ENCODE data around the gene FOS.
A peak's percentile ranks its signal among the peaks of the same experiment; 100 is the strongest.

The FOS gene

GRCh38 chr14:75271514-75271913 lies 7.1 kb upstream of the FOS start:
- CTCF ChIA-PET, result interaction anchor here (0.6 kb wide), 1 partner anchor 9 kb away, joined by 4 read pairs; no protein-coding TSS in a partner anchor
- TF ChIP-seq ZNF384 (IDR thresholded peaks at IDR 0.05) (no peak), NFRKB (IDR thresholded peaks at IDR 0.05) (no peak), HDGF (IDR thresholded peaks at IDR 0.05; ENCODE audit: borderline replicate concordance) (no peak), SUZ12 (IDR thresholded peaks at IDR 0.05) (no peak), TARDBP (IDR thresholded peaks at IDR 0.05) (no peak)
- POLR2A ChIA-PET, result no interaction called here
- DNase-seq (ENCODE audit: extremely low spot score), result no peak

- TF ChIP-seq SUZ12 (IDR thresholded peaks at IDR 0.05) (no peak), LEF1 (IDR thresholded peaks at IDR 0.05; ENCODE audit: borderline replicate concordance) (no peak), BHLHE40 (IDR thresholded peaks at IDR 0.05; ENCODE audit: borderline replicate concordance) (no peak), HDGF (IDR thresholded peaks at IDR 0.05; ENCODE audit: borderline replicate concordance) (no peak), FOXA1 (IDR thresholded peaks at IDR 0.05) (no peak), NFRKB (IDR thresholded peaks at IDR 0.05) (no peak), ELF4 (IDR thresholded peaks at IDR 0.05) (no peak), ZNF384 (IDR thresholded peaks at IDR 0.05) (no peak), FOXM1 (IDR thresholded peaks at IDR 0.05; ENCODE audit: borderline replicate concordance) (no peak), L3MBTL2 (conservative IDR thresholded peaks at IDR 0.05) (no peak), PKNOX1 (IDR thresholded peaks at IDR 0.05) (no peak), CTBP1 (IDR thresholded peaks at IDR 0.05; ENCODE audit: borderline replicate concordance) (no peak), TARDBP (IDR thresholded peaks at IDR 0.05) (no peak), FOXK2 (IDR thresholded peaks at IDR 0.05) (no peak), ARNT (IDR thresholded peaks at IDR 0.05) (no peak), SP1 (IDR thresholded peaks at IDR 0.05) (no peak)
- DNase-seq (ENCODE audit: extremely low spot score), result no peak
- ChIA-PET CTCF (no interaction called here), POLR2A (interaction anchor here (1.4 kb wide), 1 partner anchor 14 kb away, joined by 3 read pairs; no protein-coding TSS in a partner anchor)
These were observed 5.2 kb upstream of the FOS start for GRCh38 chr14:75273272-75274049.

GRCh38 chr14:75274050-75274898 lies 4.4 kb upstream of the FOS start:
- ChIA-PET POLR2A (interaction anchor here (1.4 kb wide), 1 partner anchor 15 kb away, joined by 3 read pairs; no protein-coding TSS in a partner anchor), CTCF (no interaction called here)

GRCh38 chr14:75274899-75275569 lies 3.6 kb upstream of the FOS start:
- POLR2A ChIA-PET, result no interaction called here
- no peak for DNase-seq (ENCODE audit: extremely low spot score)
- CTCF ChIA-PET, result no interaction called here
- TF ChIP-seq ELF4 (IDR thresholded peaks at IDR 0.05) (no peak), CTBP1 (IDR thresholded peaks at IDR 0.05; ENCODE audit: borderline replicate concordance) (no peak), LEF1 (IDR thresholded peaks at IDR 0.05; ENCODE audit: borderline replicate concordance) (no peak)

More at GRCh38 chr14:75274050-75274898, 4.4 kb upstream of the FOS start:
- TF ChIP-seq CTBP1 (IDR thresholded peaks at IDR 0.05; ENCODE audit: borderline replicate concordance) (no peak), ARNT (IDR thresholded peaks at IDR 0.05) (no peak), ZNF384 (IDR thresholded peaks at IDR 0.05) (no peak), ELF4 (IDR thresholded peaks at IDR 0.05) (no peak), BHLHE40 (IDR thresholded peaks at IDR 0.05; ENCODE audit: borderline replicate concordance) (no peak), FOXA1 (IDR thresholded peaks at IDR 0.05) (no peak), L3MBTL2 (conservative IDR thresholded peaks at IDR 0.05) (no peak), SP1 (IDR thresholded peaks at IDR 0.05) (no peak), TARDBP (IDR thresholded peaks at IDR 0.05) (no peak), FOXM1 (IDR thresholded peaks at IDR 0.05; ENCODE audit: borderline replicate concordance) (no peak), HDGF (IDR thresholded peaks at IDR 0.05; ENCODE audit: borderline replicate concordance) (no peak), SUZ12 (IDR thresholded peaks at IDR 0.05) (no peak), NFRKB (IDR thresholded peaks at IDR 0.05) (no peak)
- no peak for DNase-seq (ENCODE audit: extremely low spot score)

- ChIA-PET CTCF (no interaction called here), POLR2A (no interaction called here)
- TF ChIP-seq SUZ12 (IDR thresholded peaks at IDR 0.05) (no peak), FOXA1 (IDR thresholded peaks at IDR 0.05) (no peak)
- DNase-seq (ENCODE audit: extremely low spot score), result no peak
These were observed 3.0 kb upstream of the FOS start for GRCh38 chr14:75275598-75275997.

- CTCF ChIA-PET, result no interaction called here
- POLR2A ChIA-PET, result interaction anchor here (0.7 to 1.7 kb wide), 3 partner anchors 10 to 159 kb away, joined by 3 to 13 read pairs (median 4); no protein-coding TSS in a partner anchor
- TF ChIP-seq L3MBTL2 (conservative IDR thresholded peaks at IDR 0.05), result peak; percentile 70
- TF ChIP-seq LEF1 (IDR thresholded peaks at IDR 0.05; ENCODE audit: borderline replicate concordance), result 0 out of 2 replicates have a peak, but pooled peaks have one; percentile 50
- TF ChIP-seq BHLHE40 (IDR thresholded peaks at IDR 0.05; ENCODE audit: borderline replicate concordance), result no peak
- TF ChIP-seq ARNT (IDR thresholded peaks at IDR 0.05), result 0 out of 2 replicates have a peak, but pooled peaks have one; percentile 12
- 0 out of 2 replicates have a peak, but pooled peaks have one; percentile 11 for TF ChIP-seq FOXM1 (IDR thresholded peaks at IDR 0.05; ENCODE audit: borderline replicate concordance)
- peak; percentile 71 for DNase-seq (ENCODE audit: extremely low spot score)
These were observed 1.4 kb upstream of the FOS start for GRCh38 chr14:75277008-75277814.
